Measurements from ENCODE around the gene ENTPD2. TPM values are rescaled to one million over a fixed set of nuclear protein-coding genes. Genes with fewer than 3 reads are reported as not detected.

Gene ENTPD2
- total and polyA plus RNA-seq, 9 of the 15 experiments (the other 6 are each of a cell fraction or from before 2014, with no cell fraction given), result 0.04 to 0.60 (median 0.14) TPM; not detected in 4

DNA sequence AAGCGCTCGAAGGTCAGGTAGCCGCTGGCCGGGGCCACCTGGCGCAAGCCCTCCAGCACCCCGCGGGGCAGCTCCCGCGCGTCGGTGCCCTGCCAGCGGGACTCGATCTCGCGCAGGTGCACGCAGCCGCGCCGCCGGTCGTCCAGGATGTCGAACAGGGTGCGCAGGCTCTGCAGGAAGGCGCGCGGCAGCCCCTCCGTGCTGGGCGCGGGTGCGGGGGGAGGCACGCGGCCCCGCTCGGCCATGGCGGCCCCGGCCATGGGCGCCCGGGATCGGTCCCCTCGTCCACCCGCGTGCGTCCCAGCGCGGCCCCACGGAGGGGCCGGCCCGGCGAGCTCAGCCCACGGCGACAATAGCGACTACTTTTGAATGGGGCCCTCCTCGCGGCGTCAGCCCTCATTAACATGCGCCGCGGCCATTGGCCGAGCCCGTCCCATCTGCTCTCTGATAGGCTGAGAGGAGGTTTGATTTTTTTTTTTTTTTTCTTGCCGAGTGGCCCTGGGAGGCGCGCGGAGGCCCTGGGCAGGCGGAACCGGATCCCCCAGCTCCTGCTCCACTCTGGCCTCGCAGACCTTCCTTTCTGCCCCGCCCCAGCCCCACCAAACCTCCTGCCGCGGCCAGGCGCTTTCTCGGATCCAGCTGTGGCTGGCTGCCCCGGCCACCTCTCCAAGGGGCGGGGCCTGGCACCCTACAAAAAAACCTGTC, 16.5 kb upstream of the ENTPD2 start, which contains the start of gene SAPCD2 (continued):
- TF ChIP-seq E2F6 (IDR thresholded peaks at IDR 0.05; ENCODE audit: borderline replicate concordance in 1 of 2, extremely low read depth in 1 of 2, insufficient read depth in 1 of 2, insufficient read length in 1 of 2, low read depth in 1 of 2, low read length in 1 of 2, poor library complexity in 1 of 2, severe bottlenecking in 1 of 2) (peak in 1 of 2 experiments; percentile 89), GMEB1 (CRISPR knock-in tag; IDR thresholded peaks at IDR 0.05) (0 out of 2 replicates have a peak, but pooled peaks have one; percentile 26), KLF16 (IDR thresholded peaks at IDR 0.05) (peak; percentile 57), RBFOX2 (IDR thresholded peaks at IDR 0.05; ENCODE audit: low read depth, low read length) (peak; percentile 90), SAFB (IDR thresholded peaks at IDR 0.05; ENCODE audit: borderline replicate concordance, low read depth, low read length) (peak; percentile 97), MYC (IDR thresholded peaks at IDR 0.05; ENCODE audit: low read depth, low read length) (peak; percentile 83; the same call in 1 of the 2 replicates), MYC (CRISPR knock-in tag; IDR thresholded peaks at IDR 0.05; ENCODE audit: borderline replicate concordance, low read depth) (no peak), CHD1 (IDR thresholded peaks at IDR 0.05; ENCODE audit: low read length) (peak; percentile 57), TBP (optimal IDR thresholded peaks at IDR 0.05; ENCODE audit: low read depth, low read length) (peak; percentile 77), PRPF4 (IDR thresholded peaks at IDR 0.05; ENCODE audit: insufficient read depth, low read depth, low read length, poor library complexity, severe bottlenecking) (no peak), SRF (CRISPR knock-in tag; IDR thresholded peaks at IDR 0.05) (peak in 1 of 2 experiments; percentile 25; a peak in 1 of 4 replicates), MYBL2 (IDR thresholded peaks at IDR 0.05; ENCODE audit: low read depth) (peak; percentile 79), MYBL2 (CRISPR knock-in tag; IDR thresholded peaks at IDR 0.05; ENCODE audit: borderline replicate concordance) (no peak), CTBP1 (IDR thresholded peaks at IDR 0.05; ENCODE audit: borderline replicate concordance) (peak; percentile 61; the same call in 1 of the 2 replicates), EWSR1 (IDR thresholded peaks at IDR 0.05; ENCODE audit: borderline replicate concordance, low read depth, partially characterized antibody) (no peak), RB1 (IDR thresholded peaks at IDR 0.05; ENCODE audit: low read depth) (peak; percentile 46), ZBTB7A (IDR thresholded peaks at IDR 0.05; ENCODE audit: borderline replicate concordance, control insufficient read depth, low read depth, low read length) (peak; percentile 39; the same call in 1 of the 2 replicates), MED1 (CRISPR knock-in tag; IDR thresholded peaks at IDR 0.05; ENCODE audit: borderline replicate concordance) (no peak)
- TF ChIP-seq, protein P1, sequence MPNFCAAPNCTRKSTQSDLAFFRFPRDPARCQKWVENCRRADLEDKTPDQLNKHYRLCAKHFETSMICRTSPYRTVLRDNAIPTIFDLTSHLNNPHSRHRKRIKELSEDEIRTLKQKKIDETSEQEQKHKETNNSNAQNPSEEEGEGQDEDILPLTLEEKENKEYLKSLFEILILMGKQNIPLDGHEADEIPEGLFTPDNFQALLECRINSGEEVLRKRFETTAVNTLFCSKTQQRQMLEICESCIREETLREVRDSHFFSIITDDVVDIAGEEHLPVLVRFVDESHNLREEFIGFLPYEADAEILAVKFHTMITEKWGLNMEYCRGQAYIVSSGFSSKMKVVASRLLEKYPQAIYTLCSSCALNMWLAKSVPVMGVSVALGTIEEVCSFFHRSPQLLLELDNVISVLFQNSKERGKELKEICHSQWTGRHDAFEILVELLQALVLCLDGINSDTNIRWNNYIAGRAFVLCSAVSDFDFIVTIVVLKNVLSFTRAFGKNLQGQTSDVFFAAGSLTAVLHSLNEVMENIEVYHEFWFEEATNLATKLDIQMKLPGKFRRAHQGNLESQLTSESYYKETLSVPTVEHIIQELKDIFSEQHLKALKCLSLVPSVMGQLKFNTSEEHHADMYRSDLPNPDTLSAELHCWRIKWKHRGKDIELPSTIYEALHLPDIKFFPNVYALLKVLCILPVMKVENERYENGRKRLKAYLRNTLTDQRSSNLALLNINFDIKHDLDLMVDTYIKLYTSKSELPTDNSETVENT (CRISPR knock-in tag; IDR thresholded peaks at IDR 0.05), result peak; percentile 67

Measured in K562 (cell line).